Measurements from ENCODE around the gene PARP3. TPM values are rescaled to one million over a fixed set of nuclear protein-coding genes. Genes with fewer than 3 reads are reported as not detected.

The PARP3 gene
- total and polyA plus RNA-seq, 10 of the 15 experiments (the other 5 are each of a cell fraction or from before 2014, with no cell fraction given) = 2.1 to 31.2 (median 19.5) TPM

DNA sequence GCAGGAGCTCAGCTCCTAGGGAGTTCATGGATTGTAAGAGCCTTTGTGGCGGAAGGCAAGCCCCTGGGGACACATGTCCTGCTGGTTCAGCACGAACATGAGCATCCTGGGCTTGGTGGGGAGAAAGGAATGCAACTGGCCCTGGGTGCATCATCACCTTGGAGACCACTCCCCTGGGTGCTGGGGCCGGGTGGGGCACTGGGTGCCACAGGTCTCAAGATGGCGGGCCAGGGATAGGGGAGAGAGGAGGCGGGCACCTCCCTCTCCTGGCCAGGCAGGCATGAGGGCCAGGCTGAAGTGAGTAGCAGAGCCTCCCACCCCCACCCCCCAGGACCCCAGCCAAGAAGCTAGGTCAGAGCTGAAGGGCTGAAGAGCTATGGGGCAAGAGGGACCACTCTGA is 24.3 kb downstream of the PARP3 start (continued):
- TF ChIP-seq HDGF (IDR thresholded peaks at IDR 0.05) (no peak), BACH1 (IDR thresholded peaks at IDR 0.05; ENCODE audit: borderline replicate concordance) (no peak), SMAD1 (IDR thresholded peaks at IDR 0.05; ENCODE audit: low read depth, partially characterized antibody) (no peak), ZZZ3 (IDR thresholded peaks at IDR 0.05; ENCODE audit: control insufficient read depth, insufficient read length, low read depth) (no peak), MEF2B (IDR thresholded peaks at IDR 0.05; ENCODE audit: partially characterized antibody, poor library complexity, severe bottlenecking) (no peak), DPF2 (IDR thresholded peaks at IDR 0.05) (no peak), CBFB (IDR thresholded peaks at IDR 0.05; ENCODE audit: low read depth) (no peak), HDAC6 (IDR thresholded peaks at IDR 0.05; ENCODE audit: unreplicated experiment) (no peak)

DNA sequence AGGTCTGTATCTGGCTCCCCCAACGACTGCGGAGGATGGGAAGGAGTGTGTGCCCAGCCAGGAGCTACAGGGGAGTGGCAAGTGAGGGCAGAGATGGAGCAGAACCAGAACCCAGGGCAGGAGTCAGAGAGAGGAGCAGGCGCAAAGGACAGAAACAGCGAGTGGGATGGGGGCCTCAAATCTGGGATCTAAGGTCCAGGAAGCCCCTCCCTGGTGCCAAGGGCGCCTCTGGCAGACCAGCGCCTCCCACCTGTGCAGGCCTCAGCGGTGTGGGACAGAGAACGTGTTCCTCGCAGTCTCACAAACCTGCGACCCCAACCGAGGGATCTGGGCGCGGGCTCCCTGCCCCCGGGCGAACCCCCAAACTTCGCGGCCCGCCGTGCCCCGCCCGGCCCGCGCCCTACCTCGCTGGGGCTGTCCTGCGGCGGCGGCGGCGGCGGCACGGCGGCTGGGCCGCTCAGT is 24.8 kb downstream of the PARP3 start:
- TF ChIP-seq HDGF (IDR thresholded peaks at IDR 0.05) (0 out of 2 replicates have a peak, but pooled peaks have one; percentile 33), SREBF1 (IDR thresholded peaks at IDR 0.05; ENCODE audit: low read length) (no peak), LARP7 (IDR thresholded peaks at IDR 0.05) (peak; percentile 28; the same call in 1 of the 2 replicates)

More for the DNA sequence above, 24.8 kb downstream of the PARP3 start:
- no peak for FAIRE-seq
- Histone ChIP-seq H4K20me1 (ENCODE audit: control insufficient read depth, insufficient read depth) (no peaks in the 10 kb centered on the region), H3K27ac (ENCODE audit: control insufficient read depth, insufficient read depth) (no peak overlapping the region), H3K4me2 (ENCODE audit: control insufficient read depth, insufficient read depth) (peak overlapping the region; percentile 85), H2AFZ (ENCODE audit: control insufficient read depth, low read depth, low read length) (peak overlapping the region; percentile 22), H3K4me3 (peak overlapping the region; percentile 61; the same call in 1 of the 2 replicates), H3K9me3 (replicated peaks; ENCODE audit: control insufficient read depth, insufficient read depth, low read length) (no peaks in the 10 kb centered on the region), H3K9ac (ENCODE audit: control insufficient read depth, insufficient read depth, low read length) (peak overlapping the region; percentile 3; the same call in 1 of the 2 replicates), H3K4me1 (ENCODE audit: control insufficient read depth, insufficient read depth, low read length) (peaks cover 6% of the 10 kb centered on the region; the same call in 1 of the 2 replicates), H3K36me3 (ENCODE audit: control insufficient read depth in 2 of 2, insufficient read depth in 2 of 2, low read length in 1 of 2) (no peaks in the 10 kb centered on the region), H3K27me3 (replicated peaks in 1 of 2; ENCODE audit: control insufficient read depth in 2 of 2, insufficient read depth in 2 of 2, low read length in 1 of 2) (no peaks in the 10 kb centered on the region; a peak in 2 of 4 replicates), H3K79me2 (ENCODE audit: control insufficient read depth, insufficient read depth, low read length) (no peaks in the 10 kb centered on the region)
- CTCF ChIA-PET = interaction anchor here (1.2 kb wide), 1 partner anchor 25 kb away, joined by 4 read pairs; the partner anchor contains the start of genes PARP3 and RRP9
- SMC1A ChIA-PET (ENCODE audit: uncharacterized antibody, unreplicated experiment) = no interaction called here
- no peak for DNase-seq (ENCODE audit: low read depth, low spot score)
- RAD21 ChIA-PET (ENCODE audit: unreplicated experiment) = no interaction called here
- ATAC-seq = peak; percentile 72
- WGBS (ENCODE audit: insufficient coverage, insufficient replicate concordance, low lambda C conversion rate, missing lambda C conversion rate) = 11% methylated on average over 20 of the region's 33 CpGs
- intact Hi-C loops (cut with micrococcal nuclease; ENCODE audit: unreplicated experiment) (no loop called here), in situ Hi-C loops (cut with MboI) (no loop called here)
- BruUV-seq (replicated peaks) = no TSS peak
- POLR2A ChIA-PET = interaction anchor here (1.0 kb wide), 1 partner anchor 69 kb away, joined by 3 read pairs; no protein-coding TSS in a partner anchor

All from GM12878 (cell line).